ENCODE results near the gene INPP5A.
"Not testable (repeated sequence)": the region's sequence is repeated elsewhere in the genome, so short reads cannot be mapped to it uniquely, and the experiment has no call there.

Gene INPP5A

DNA sequence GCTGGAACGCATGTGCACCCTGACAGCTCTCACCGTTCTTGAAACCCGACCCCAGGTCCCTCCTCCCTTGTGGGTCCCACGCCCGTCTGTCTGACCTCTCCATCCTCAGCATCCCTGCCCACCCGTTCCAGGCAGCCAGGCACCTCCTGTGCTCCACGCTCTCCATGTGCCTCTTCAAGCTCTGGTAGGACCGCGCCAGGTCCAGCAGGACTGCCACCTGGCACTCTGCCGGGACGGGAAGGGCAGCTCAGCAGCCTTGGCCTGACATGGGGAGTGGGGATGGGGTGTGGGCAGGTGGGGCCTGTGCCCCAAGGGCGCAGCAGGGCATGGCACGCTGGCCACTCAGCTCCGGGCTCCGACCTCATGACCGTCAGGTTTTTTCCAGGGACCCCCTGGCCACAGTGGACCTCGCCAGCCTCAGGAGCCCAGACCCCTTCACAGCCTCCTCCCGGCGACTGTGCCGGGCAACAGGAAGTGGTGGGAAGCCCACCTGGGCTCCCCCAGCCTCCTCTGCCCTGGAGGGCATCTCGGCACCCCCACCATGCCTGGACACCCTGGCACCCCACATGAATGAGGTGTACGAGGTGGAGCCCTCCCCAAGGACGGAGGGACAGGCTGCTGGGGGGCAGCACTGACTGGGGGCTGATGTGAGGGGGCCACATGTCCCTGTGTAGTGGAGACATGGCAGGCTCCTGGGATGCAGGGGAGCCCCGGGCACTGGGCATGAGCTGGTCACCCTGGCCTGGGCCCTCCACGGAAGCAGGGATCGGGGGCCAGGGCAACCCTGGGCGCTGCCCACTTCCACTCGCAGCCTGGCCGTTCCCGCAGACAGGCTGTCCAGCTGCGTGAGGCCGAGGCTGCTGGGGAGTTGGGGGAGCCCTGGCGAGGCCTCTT lies 273.5 kb downstream of the INPP5A start:
- no peak for DNase-seq

GRCh38 chr10:132811891-132812481 lies 274.4 kb downstream of the INPP5A start:
- DNase-seq = no peak

- no peak for DNase-seq
Measured at GRCh38 chr10:132812520-132812919, 274.9 kb downstream of the INPP5A start.

- DNase-seq = no peak
Measured at GRCh38 chr10:132813001-132813401, 275.4 kb downstream of the INPP5A start.

GRCh38 chr10:132813560-132814468 lies 276.2 kb downstream of the INPP5A start:
- no peak for DNase-seq

DNA sequence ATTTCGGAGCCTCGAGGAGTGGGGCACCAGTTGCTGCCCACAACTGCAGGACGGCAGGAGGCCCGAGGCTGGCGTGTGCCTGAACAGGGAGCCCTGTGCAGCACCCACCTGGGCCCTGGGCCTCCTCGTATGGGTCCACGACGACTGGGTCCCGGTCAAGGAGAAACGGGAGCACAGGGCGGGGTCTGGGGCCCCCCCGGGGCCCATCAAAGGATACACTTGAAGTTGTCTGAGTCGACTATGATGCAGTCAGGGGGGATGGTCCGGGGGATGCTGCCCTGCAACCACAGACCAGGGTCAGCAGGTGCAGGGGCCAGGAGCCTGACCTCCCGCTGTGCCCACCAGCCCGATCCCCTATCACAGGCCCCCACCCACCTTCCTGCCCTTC lies 276.9 kb downstream of the INPP5A start:
- DNase-seq = no peak

GRCh38 chr10:132815168-132815857 lies 277.7 kb downstream of the INPP5A start:
- no peak for DNase-seq

DNA sequence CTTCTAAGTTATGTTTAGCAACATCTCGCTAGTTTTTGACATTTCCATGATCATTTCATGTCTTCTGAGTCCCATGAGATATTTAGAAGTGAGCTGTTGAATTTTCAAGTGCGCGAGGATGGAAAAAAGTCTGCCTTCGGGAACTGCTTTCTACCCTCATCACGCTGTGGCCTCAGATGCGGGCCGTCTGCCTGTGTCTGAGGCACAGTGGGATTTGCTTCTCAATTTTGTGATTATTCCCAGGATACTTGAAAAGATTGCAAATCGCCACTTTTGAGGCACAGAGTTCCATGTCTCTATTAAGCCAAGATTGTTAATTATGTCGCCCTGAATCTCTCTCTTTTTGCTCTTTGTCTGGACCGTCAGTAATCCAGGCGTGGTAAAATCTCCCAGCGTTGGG lies 279.1 kb downstream of the INPP5A start:
- DNase-seq = no peak

GRCh38 chr10:132817701-132818211 lies 280.2 kb downstream of the INPP5A start:
- no peak for DNase-seq

DNA sequence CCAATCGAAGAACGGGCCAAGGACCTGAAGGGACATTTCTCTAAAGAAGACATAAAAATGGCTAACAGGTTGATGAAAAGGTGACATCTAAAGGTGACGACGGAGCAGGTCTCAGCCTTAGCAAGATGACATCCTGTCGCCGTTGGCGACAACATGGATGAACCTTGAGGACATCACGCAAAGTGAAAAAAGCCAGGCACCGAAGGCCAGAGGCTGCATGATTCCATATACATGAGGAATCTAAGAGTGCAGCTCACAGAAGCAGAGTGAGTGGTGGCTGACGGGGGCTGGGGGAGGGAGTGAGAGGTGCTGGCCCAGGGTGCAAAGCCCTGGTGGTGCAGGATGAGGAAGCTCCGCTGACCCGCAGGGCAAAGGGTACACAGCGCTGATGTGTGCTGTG lies 282.5 kb downstream of the INPP5A start:
- no peak for DNase-seq

DNA sequence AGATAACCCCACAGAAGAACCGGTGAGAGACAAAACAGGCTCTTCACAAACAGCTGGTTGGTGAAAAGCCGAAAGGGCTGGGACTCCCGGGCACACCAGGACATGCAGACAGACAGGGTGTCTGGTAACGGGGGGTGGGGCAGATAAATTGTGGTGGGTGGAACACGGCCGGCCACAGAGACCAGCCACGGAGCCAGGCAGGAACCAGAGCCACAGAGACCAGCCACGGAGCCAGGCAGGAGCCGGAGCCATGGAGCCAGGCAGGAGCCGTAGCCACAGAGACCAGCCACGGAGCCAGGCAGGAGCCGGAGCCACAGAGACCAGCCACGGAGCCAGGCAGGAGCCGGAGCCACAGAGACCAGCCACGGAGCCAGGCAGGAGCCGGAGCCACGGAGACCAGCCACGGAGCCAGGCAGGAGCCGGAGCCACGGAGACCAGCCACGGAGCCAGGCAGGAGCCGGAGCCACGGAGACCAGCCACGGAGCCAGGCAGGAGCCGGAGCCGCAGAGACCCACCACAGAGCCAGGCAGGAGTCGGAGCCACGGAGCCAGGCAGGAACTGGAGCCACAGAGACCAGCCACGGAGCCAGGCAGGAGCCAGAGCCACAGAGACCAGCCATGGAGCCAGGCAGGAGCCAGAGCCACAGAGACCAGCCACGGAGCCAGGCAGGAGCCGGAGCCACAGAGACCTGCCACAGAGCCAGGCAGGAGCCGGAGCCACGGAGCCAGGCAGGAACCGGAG lies 288.4 kb downstream of the INPP5A start:
- not testable (repeated sequence) for DNase-seq

DNA sequence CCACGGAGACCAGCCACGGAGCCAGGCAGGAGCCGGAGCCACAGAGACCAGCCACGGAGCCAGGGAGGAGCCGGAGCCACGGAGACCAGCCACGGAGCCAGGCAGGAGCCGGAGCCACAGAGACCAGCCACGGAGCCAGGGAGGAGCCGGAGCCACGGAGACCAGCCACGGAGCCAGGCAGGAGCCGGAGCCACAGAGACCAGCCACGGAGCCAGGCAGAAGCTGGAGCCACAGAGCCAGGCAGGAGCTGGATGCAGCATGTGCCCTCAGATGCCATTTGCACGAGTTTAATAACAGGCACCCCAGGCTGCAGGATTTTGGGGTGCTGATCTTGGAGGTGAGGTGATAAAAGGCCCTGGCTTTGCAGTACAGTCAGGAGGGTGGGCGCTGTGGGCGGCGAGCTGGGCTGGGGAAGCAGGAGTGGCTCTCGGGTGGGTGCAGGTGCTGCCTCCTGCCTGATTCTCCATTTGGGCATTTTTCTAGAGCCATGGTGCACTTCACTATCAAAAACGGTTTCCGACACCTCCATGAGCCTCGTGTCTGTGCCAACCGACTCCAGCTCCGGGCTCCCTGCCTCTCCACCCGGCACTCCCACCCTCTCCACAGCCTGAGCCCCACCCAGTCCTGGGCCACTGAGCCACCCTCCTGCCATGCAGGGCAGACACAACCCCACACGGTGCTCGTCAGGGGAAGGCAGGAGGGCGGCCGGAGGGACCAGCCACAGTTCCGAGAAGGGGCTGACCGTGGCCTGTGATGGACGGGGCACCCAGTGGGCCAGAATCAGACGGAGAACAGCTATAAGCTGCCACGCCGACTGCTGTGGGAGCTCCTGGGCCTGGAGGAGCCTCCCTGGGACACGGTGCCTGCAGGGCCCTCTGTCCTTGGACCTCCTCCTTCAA lies 289.2 kb downstream of the INPP5A start:
- no peak for DNase-seq

- no peak for DNase-seq
Measured at GRCh38 chr10:132827423-132827789, 289.8 kb downstream of the INPP5A start.

DNA sequence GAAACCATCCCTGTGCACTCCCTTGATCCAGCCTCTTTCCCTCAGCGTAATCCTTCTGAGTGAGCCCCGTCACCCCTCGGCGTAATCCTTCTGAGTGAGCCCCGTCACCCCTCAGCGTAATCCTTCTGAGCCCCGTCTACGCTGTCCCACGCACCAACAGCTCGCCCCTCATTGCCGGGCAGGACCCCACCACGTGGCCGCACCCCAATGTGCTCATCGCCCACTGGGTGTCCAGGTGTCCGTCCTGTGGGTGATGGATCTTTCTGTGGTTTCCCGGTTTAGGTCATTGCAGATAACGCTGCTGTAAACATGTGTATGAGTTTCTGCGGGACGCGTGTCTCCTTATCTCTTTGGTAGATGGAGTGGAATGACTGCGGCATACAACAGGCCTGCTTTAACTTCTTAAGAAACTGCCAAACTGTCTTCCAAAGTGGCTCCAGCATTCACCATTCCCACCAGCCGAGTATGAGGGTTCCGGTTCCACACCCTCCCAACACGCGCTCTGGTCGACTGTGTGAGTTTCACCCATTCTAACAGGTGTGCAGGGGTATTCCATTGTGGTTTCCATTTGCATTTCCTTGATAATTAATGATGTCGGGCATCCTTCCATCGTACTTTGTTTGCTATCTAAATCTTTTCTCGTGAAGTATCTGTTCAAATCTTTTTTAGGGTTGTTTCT lies 290.4 kb downstream of the INPP5A start:
- DNase-seq = no peak

DNA sequence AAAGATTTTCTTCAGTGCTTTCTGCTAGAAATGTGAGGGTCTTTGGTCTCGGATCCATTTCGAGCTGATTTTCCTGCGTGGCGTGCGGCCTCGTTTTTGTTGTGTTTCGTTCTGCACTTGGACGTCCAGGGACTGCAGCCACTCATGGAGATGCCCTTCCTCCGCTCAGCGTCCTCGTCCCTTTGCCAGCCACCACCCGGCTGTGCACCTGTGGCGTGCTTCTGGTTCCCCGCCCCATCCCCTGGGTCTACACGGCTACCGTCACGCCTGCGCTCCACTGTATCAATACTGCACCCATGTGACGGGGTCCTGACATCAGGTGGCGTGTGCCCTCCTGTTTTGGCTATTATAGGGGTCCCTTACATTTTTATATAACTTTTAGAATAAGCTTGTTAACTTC lies 291.1 kb downstream of the INPP5A start:
- DNase-seq = no peak

- DNase-seq = no peak
Measured at GRCh38 chr10:132829403-132829802, 291.8 kb downstream of the INPP5A start.

- DNase-seq = no peak
Measured at GRCh38 chr10:132832186-132832969, 294.8 kb downstream of the INPP5A start.
